Dendritic cell treated with granulocyte-macrophage colony-stimulating factor and Interleukin-4, amounts not matched to agents 40 ng/mL and 50 ng/mL, for 4 days (primary cell): ENCODE results near the gene VAMP3.
"Not testable (repeated sequence)": the region's sequence is repeated elsewhere in the genome, so short reads cannot be mapped to it uniquely, and the experiment has no call there.

Experiments
- H3K27ac Mint-ChIP-seq: one replicate; pipeline ENCODE4 v1.8.0; 2022; ENCODE audit warnings: mild to moderate bottlenecking, mixed read lengths
- H3K27me3 Mint-ChIP-seq: one replicate; pipeline ENCODE4 v1.8.0; 2022; ENCODE audit warnings: mild to moderate bottlenecking, mixed read lengths
- H3K36me3 Mint-ChIP-seq: one replicate; pipeline ENCODE4 v1.8.0; 2022; ENCODE audit warnings: low read depth, mixed read lengths
- H3K4me1 Mint-ChIP-seq: one replicate; pipeline ENCODE4 v1.8.0; 2022; ENCODE audit warnings: low read depth, mixed read lengths
- H3K4me3 Mint-ChIP-seq: one replicate; pipeline ENCODE4 v1.8.0; 2022; ENCODE audit warnings: mild to moderate bottlenecking, moderate library complexity, mixed read lengths
- H3K9me3 Mint-ChIP-seq: one replicate; pipeline ENCODE4 v1.8.0; 2022; ENCODE audit warnings: mixed read lengths
- intact Hi-C: fragments of 100-400 bp; cut with micrococcal nuclease; formaldehyde crosslinking; loops from one replicate; pipeline ENCODE4 v1.15.0; 2022

VAMP3 gene

DNA sequence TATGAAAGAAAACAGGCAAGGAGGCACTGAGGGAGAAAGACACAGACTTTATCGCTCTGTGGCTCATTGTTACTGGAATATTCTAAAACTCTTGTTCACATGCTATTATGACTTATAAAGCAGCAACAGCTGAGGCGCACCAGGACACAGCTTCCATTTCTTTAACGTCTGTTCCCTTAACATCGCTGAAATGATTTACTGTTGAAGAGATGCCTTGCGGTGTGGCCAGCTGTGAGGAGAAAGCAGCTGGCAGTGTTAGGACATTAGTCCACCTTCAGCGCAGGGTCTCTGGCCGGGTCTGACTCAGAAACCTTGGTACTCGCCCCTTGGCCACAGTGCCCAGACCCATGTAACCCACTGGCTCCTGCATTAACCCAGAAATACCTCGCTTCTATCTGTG is 9.9 kb downstream of the VAMP3 start:
- intact Hi-C loops, result loop anchor here (5.0 kb wide), 1 partner anchor 181 kb away; the partner anchor contains the start of gene PARK7
- Mint-ChIP-seq H3K9me3 (no peaks in the 10 kb centered on the region), H3K27me3 (no peaks in the 10 kb centered on the region), H3K27ac (no peak overlapping the region), H3K36me3 (peaks cover 76% of the 10 kb centered on the region), H3K4me3 (no peak overlapping the region), H3K4me1 (peaks cover 47% of the 10 kb centered on the region)

DNA sequence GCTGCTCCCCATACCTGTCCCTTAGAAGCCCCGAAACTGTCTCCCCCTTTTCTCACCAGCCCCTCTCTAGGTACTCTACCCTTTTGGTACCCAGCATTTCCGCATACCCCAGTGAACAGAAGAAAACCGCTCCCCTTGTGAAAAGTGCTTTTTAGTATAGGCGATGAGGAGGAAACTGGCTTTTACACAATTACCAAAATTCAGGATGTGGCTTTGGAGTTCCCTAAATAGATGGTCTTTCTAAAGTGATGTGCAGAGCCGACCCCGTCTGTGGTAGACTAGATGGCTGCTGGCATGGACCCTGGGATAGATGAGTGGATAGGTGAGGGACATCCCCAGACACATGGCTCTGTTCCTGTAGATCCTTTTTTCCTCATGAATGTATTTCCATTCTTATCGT is 10.4 kb downstream of the VAMP3 start:
- no peaks in the 10 kb centered on the region for H3K9me3 Mint-ChIP-seq
- peaks cover 74% of the 10 kb centered on the region for H3K36me3 Mint-ChIP-seq
- H3K27me3 Mint-ChIP-seq, result no peaks in the 10 kb centered on the region
- intact Hi-C loops, result loop anchor here (5.0 kb wide), 1 partner anchor 181 kb away; the partner anchor contains the start of gene PARK7
- H3K4me3 Mint-ChIP-seq, result no peak overlapping the region
- peaks cover 50% of the 10 kb centered on the region for H3K4me1 Mint-ChIP-seq
- H3K27ac Mint-ChIP-seq, result peak overlapping the region; percentile 83

DNA sequence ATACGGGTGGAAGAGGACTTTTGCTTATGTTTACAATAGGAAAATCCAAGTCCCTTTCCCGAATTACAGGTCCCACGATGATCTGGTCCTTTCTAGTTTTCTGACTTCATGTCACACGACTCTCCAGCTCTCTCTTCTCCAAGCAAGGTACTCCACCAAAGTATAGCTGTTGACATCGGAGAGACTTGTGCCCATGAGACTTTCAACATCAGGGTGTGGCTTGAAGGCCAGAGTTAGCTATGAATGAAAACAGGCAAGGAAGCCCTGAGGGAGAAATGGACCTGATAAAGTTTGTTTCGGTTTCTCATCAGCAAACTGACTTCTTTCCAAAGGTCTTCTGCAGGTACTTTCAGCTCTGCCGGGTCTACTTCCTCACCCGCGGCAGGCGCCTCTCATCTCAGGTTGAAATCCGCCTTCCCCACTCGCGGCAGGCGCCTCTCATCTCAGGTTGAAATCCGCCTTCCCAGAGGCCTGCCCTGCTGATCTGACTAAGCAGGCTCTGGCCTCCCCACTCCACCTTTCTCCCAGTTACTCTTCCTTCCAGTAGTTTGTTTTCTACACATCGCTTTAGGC is 10.9 kb downstream of the VAMP3 start:
- Mint-ChIP-seq H3K4me3 (no peak overlapping the region), H3K36me3 (peaks cover 70% of the 10 kb centered on the region)

DNA sequence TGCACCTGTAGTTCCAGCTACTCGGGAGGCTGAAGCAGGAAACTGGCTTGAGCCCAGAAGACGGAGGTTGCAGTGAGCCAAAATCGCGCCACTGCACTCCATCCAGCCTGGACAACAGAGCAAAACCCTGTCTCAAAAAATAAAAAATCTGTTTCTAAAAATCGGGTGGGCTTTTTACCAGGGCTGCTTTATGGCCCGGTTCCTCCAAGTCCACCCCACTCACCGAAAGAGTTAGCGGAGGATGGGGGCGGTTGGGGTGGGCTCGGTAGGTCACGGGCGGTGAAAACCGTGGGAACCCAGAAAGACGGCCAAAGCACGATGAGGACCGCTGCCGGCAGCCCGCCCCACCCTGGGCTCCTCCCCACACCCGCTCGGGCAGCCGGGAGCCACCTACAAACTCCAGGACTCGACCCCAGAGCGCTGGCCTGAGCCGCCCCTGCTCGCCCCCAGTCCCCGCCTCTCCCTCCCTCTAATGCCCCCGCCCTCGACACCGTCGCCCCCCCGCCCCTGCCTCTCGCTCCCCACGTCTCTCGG is 12.1 kb downstream of the VAMP3 start:
- peaks cover 59% of the 10 kb centered on the region for H3K4me1 Mint-ChIP-seq
- peaks cover 67% of the 10 kb centered on the region for H3K36me3 Mint-ChIP-seq
- H3K27ac Mint-ChIP-seq, result peak overlapping the region; percentile 83
- H3K9me3 Mint-ChIP-seq, result no peaks in the 10 kb centered on the region
- peak overlapping the region; percentile 82 for H3K4me3 Mint-ChIP-seq
- H3K27me3 Mint-ChIP-seq, result no peaks in the 10 kb centered on the region
- intact Hi-C loops, result loop anchor here (1.0 to 5.0 kb wide), 2 partner anchors 12 to 179 kb away; partner anchors contain the start of genes PARK7 and VAMP3

More for the DNA sequence above, 10.9 kb downstream of the VAMP3 start:
- Mint-ChIP-seq H3K27me3 (no peaks in the 10 kb centered on the region), H3K4me1 (peaks cover 54% of the 10 kb centered on the region), H3K27ac (peak overlapping the region; percentile 83), H3K9me3 (no peaks in the 10 kb centered on the region)
- intact Hi-C loops, result loop anchor here (5.0 kb wide), 1 partner anchor 180 kb away; the partner anchor contains the start of gene PARK7

DNA sequence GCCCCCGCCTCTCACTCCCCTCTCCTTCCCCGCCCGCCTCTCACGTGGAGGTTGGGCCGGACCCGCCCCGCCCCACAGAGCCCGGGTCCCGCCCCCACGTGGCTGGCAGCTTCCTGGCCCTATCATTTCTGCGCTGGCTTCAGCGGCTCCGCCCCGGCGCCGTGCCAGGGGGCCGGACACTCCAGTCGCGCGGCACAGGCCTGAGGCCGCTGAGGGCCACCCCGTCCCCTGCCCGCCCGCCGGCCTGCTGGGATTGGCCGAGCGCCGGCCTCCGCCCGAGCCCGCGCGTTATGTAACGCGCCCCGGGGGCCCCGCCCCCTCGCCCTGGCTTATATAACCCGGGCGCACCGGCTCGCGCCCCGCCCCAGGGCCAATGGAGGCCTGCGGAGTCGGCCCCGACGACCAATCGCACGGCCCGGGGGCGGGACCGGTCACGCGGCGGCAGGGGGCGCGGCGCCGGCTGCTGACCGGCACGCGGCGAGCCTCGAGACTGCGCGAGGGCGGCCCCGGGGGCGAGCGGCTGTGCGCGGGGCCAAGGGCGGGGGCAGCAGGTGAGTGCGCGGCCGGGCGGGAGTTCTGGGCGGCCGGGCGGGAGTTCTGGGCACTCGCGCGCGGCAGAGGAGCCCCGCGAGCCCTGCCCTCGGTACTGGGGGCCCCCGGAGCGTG is 12.9 kb downstream of the VAMP3 start, which contains the start of gene PER3:
PER3 (plus strand) TSS at position 466 of the 666 bp plus-strand sequence. CDS start 587 bp downstream, outside the sequence.
- peaks cover 1% of the 10 kb centered on the region for H3K9me3 Mint-ChIP-seq
- intact Hi-C loops, result loop anchor here (1.0 to 5.0 kb wide), 2 partner anchors 13 to 178 kb away; partner anchors contain the start of genes PARK7 and VAMP3
- H3K36me3 Mint-ChIP-seq, result peaks cover 67% of the 10 kb centered on the region
- H3K27ac Mint-ChIP-seq, result peak within 1 kb of the TSS; percentile 83
- H3K27me3 Mint-ChIP-seq, result no peaks in the 10 kb centered on the region
- peak within 1 kb of the TSS; percentile 82 for H3K4me3 Mint-ChIP-seq
- H3K4me1 Mint-ChIP-seq, result peaks cover 59% of the 10 kb centered on the region

DNA sequence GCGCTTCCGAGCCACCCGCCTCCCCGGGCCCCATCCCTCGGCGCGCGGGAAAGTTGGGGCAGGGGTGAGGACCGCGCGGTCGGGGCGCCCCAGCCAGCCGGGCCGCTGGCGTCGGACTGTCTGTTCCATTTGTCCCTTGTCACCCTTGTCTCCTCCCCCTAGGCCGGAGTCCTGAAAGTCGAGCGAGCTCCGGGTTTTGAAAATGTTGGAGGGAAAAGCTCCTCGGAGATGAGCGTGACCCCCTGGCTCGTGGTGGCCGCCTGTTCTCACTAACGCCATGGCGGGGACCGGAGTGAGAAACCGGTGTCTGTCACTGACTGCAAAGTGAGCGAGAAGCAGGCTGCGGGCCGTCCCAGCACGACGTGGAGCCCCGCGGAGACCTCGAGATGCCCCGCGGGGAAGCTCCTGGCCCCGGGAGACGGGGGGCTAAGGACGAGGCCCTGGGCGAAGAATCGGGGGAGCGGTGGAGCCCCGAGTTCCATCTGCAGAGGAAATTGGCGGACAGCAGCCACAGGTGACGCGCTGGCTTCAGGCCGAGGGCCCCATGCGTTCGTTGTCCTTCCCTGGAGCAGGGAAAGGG is 13.5 kb downstream of the VAMP3 start:
- peaks cover 59% of the 10 kb centered on the region for H3K4me1 Mint-ChIP-seq
- peak overlapping the region; percentile 82 for H3K4me3 Mint-ChIP-seq
- no peaks in the 10 kb centered on the region for H3K27me3 Mint-ChIP-seq
- peaks cover 67% of the 10 kb centered on the region for H3K36me3 Mint-ChIP-seq
- peak overlapping the region; percentile 42 for H3K27ac Mint-ChIP-seq
- intact Hi-C loops, result loop anchor here (5.0 kb wide), 1 partner anchor 178 kb away; the partner anchor contains the start of gene PARK7
- H3K9me3 Mint-ChIP-seq, result peaks cover 7% of the 10 kb centered on the region

DNA sequence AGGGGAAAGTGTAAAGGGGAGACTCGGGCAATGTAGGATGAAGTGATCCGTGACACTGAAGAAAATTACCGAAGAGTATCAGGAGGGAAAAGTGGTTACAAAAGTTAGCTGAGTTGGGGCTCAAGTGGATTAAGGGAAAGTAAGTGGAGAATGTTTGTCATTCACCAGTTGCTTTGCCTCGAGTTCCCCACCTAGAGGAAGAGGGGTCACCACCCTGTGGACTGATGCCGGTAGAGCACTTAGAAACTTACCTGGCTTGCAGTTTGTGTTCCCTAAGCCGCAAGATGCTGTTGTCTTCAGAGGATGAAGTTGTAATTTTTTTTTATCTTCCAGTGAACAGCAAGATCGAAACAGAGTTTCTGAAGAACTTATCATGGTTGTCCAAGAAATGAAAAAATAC is 14.0 kb downstream of the VAMP3 start:
- peaks cover 67% of the 10 kb centered on the region for H3K36me3 Mint-ChIP-seq
- H3K4me1 Mint-ChIP-seq, result peaks cover 54% of the 10 kb centered on the region
- H3K9me3 Mint-ChIP-seq, result peaks cover 13% of the 10 kb centered on the region
- H3K4me3 Mint-ChIP-seq, result peak overlapping the region; percentile 82
- intact Hi-C loops, result no loop called here
- H3K27ac Mint-ChIP-seq, result peak overlapping the region; percentile 42
- H3K27me3 Mint-ChIP-seq, result no peaks in the 10 kb centered on the region

DNA sequence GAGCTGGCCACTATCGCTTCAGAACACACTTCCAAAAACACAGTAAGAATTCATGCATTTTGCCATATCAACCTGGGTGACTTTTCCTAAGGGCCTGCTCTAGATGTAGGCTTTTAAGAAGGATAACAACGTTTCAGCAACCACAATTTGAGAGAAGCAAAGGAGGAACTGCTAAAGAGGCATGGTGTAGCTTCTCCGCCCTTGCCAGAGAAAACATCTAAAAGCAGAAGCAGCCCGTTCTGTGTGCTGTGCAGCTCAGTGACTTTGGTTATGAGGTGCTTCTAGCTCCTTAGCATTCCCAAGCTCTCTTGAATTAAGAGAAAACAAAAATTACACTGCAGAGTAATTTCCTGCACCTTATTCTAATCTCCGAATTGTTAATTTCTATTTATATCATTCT is 15.7 kb downstream of the VAMP3 start:
- Mint-ChIP-seq H3K9me3 (peaks cover 29% of the 10 kb centered on the region), H3K27ac (no peak overlapping the region), H3K27me3 (no peaks in the 10 kb centered on the region), H3K4me3 (no peak overlapping the region), H3K4me1 (peaks cover 39% of the 10 kb centered on the region), H3K36me3 (peaks cover 68% of the 10 kb centered on the region)
- intact Hi-C loops, result no loop called here

DNA sequence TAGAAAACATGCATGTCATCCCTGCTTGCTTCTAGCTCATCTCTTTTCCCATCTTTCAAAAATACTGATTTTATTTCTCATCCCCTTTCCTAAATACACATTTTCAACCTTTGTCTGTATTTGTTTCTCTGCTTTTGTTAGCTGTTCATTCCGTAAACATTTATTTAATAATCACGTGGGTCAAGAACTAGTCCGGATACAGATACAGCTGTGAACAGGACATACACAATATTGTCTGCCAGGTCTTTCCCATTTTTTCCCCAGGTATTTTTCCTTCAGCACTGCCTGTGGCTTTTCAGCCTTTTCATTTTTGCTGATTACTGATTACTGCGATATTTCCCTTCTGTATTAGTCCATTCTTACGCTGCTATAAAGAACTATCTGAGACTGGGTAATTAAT is 18.7 kb downstream of the VAMP3 start:
- H3K9me3 Mint-ChIP-seq, result peaks cover 35% of the 10 kb centered on the region
- no peak overlapping the region for H3K27ac Mint-ChIP-seq

DNA sequence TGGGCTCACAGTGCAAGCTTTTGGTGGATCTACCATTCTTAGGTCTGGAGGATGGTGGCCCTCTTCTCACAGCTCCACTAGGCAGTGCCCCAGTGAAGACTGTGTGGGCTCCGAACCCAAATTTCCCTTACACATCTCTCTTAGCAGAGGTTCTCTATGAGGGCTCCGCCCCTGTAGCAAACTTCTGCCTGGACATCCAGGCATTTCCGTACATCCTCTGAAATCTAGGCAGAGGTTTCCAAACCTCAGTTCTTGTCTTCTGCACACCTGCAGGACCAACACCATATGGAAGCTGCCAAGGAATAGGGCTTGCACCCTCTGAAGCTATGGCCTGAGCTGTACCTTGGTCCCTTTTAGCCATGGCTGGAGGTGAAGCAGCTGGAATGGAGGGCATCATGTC is 19.9 kb downstream of the VAMP3 start:
- H3K27ac Mint-ChIP-seq, intact Hi-C loops, H3K27me3 Mint-ChIP-seq, H3K4me3 Mint-ChIP-seq: not testable (repeated sequence)
- Mint-ChIP-seq H3K9me3 (peaks cover 35% of the 10 kb centered on the region), H3K36me3 (peaks cover 85% of the 10 kb centered on the region), H3K4me1 (peaks cover 18% of the 10 kb centered on the region)

More for the DNA sequence above, 18.7 kb downstream of the VAMP3 start:
- peaks cover 21% of the 10 kb centered on the region for H3K4me1 Mint-ChIP-seq
- no peak overlapping the region for H3K4me3 Mint-ChIP-seq
- H3K27me3 Mint-ChIP-seq, result no peaks in the 10 kb centered on the region
- intact Hi-C loops, result no loop called here
- H3K36me3 Mint-ChIP-seq, result peaks cover 84% of the 10 kb centered on the region

DNA sequence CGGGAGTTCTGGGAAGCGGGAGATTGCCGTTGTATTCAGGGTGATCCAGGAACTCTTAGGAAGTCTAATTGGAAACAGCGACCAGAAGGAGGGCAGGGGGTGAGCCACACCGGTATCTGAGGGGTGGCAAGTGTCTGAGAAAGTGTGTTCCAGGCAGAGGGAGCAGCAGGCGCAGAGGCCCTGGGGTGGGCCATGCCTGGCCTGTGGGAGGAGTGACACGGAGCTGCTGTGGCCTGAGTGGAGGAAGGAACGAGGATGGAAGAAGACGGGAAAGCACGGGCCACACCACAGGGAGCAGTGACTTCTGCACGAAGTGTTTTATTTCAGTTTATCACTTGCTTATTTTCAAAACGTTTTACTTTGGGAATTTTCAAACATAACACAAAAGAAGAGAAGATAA is 24.3 kb downstream of the VAMP3 start:
- H3K9me3 Mint-ChIP-seq, result peaks cover 19% of the 10 kb centered on the region

DNA sequence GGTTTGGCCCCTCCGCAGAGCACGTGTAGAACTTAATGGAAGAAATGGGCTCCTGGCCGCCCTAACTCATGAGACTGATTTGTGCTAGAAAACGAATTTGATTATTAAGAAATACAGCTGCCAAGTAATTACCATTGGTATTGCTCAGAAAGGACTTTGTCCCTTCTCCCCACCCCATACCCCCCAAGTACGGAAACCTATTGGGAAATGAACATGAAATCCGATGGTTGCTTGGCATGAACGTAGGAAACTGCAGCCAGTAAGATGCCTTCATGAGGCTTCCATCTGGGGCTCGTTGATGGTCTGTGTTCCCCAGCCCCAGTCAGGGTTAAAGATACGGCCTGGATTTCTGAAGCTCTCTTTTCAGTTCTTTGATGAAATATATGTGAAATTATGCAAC is 34.4 kb downstream of the VAMP3 start:
- H3K4me3 Mint-ChIP-seq, result no peak overlapping the region
- H3K27ac Mint-ChIP-seq, result no peak overlapping the region
- intact Hi-C loops, result no loop called here

More for the DNA sequence above, 24.3 kb downstream of the VAMP3 start:
- H3K27me3 Mint-ChIP-seq, result no peaks in the 10 kb centered on the region
- H3K4me1 Mint-ChIP-seq, result peaks cover 6% of the 10 kb centered on the region
- no peak overlapping the region for H3K4me3 Mint-ChIP-seq
- peaks cover 89% of the 10 kb centered on the region for H3K36me3 Mint-ChIP-seq
- intact Hi-C loops, result no loop called here
- no peak overlapping the region for H3K27ac Mint-ChIP-seq

DNA sequence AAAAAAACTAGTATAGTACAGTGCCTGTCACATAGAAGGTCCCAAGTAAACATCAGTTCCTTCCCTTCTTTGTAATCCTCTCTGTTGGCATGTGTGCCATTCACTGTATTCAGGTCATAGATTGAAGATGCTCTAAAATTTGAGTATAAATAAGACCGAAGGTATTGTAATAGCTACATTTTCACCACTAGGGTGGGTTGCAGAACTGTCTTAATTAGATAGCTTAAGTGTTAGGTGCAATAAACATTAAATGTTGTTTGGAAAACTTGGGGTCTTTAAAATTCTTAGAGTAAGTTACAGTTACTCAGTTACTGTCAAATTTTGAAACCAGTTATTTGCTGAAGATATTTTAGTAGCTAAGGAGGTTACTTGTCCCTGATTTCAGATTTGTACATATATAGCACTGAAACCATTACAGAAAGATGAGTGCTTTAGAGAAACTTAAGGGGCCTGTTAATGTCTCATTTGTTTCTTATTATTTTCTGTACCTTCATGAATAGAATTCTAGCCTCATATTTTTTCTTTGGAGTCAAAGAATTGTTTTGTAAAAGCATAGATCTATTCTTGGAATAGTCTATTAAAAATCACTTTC is 37.3 kb downstream of the VAMP3 start:
- peaks cover 8% of the 10 kb centered on the region for H3K9me3 Mint-ChIP-seq
- H3K4me3 Mint-ChIP-seq, result no peak overlapping the region
- H3K27ac Mint-ChIP-seq, result no peak overlapping the region
- peaks cover 78% of the 10 kb centered on the region for H3K36me3 Mint-ChIP-seq
- intact Hi-C loops, result loop anchor here (1.0 kb wide), 1 partner anchor 48 kb away; no protein-coding TSS in a partner anchor
- H3K4me1 Mint-ChIP-seq, result no peaks in the 10 kb centered on the region
- H3K27me3 Mint-ChIP-seq, result peaks cover 1% of the 10 kb centered on the region

More for the DNA sequence above, 34.4 kb downstream of the VAMP3 start:
- Mint-ChIP-seq H3K9me3 (no peaks in the 10 kb centered on the region), H3K27me3 (no peaks in the 10 kb centered on the region), H3K4me1 (no peaks in the 10 kb centered on the region), H3K36me3 (peaks cover 76% of the 10 kb centered on the region)
